HEK293 (cell line): ENCODE data around the gene CMTM8.

Experiments used
- CTCF ChIA-PET: fragments of 350-600 bp; formaldehyde crosslinking; extraction: SDS; loops from one replicate; lab custom pipeline; 2021; ENCODE audit warnings: antibody characterized with exemption; lab: Yijun Ruan, JAX
- POLR2A ChIA-PET: fragments of 300-600 bp; formaldehyde crosslinking; extraction: SDS; loops from one replicate; lab custom pipeline; 2020; ENCODE audit warnings: antibody characterized with exemption, inconsistent platforms; lab: Yijun Ruan, JAX
- H3K27ac ChIP-seq: fragments of 200-500 bp; sonication (Bioruptor generic); 2 replicates; pipeline ENCODE4 v1.5.1; 2014; ENCODE audit warnings: low read depth, low read length, control low read depth, inconsistent platforms; ENCODE audit errors: extremely low read depth
- H3K36me3 ChIP-seq, 2 experiments: fragments of 200-500 bp in 1 of 2; sonication (Bioruptor generic) in 1 of 2; 1 replicate in 1 of 2; 2 replicates in 1 of 2; pipeline ENCODE4 v1.5.1; 2014 to 2017; ENCODE audit warnings: inconsistent platforms in 2 of 2, low read length in 2 of 2; ENCODE audit not compliant: control insufficient read depth in 2 of 2, insufficient read depth in 1 of 2
- H3K4me1 ChIP-seq: fragments of 200-500 bp; sonication (Bioruptor generic); 2 replicates; pipeline ENCODE4 v1.5.1; 2014; ENCODE audit warnings: mild to moderate bottlenecking, low read length, inconsistent platforms; ENCODE audit not compliant: control insufficient read depth, insufficient read depth
- H3K4me3 ChIP-seq: 2 replicates; pipeline ENCODE4 v1.5.1; 2011; ENCODE audit warnings: low read depth, mild to moderate bottlenecking, control low read depth, low read length, moderate library complexity
- H3K9me3 ChIP-seq: fragments of 200-500 bp; sonication (Bioruptor generic); 2 replicates; pipeline ENCODE4 v1.5.1; 2014; ENCODE audit warnings: low read depth, low read length, inconsistent platforms; ENCODE audit not compliant: control insufficient read depth, insufficient read depth
- GLIS1 ChIP-seq: fragments of 450-650 bp; formaldehyde crosslinking; IDR thresholded peaks from 2 replicates; pipeline ENCODE4 v1.5.1; 2016; ENCODE audit warnings: missing biosample characterization, missing genetic modification characterization
- GLIS2 ChIP-seq: fragments of 450-650 bp; formaldehyde crosslinking; IDR thresholded peaks from 2 replicates; pipeline ENCODE4 v1.5.1; 2016; ENCODE audit warnings: missing biosample characterization, missing genetic modification characterization
- KLF16 ChIP-seq: fragments of 450-650 bp; formaldehyde crosslinking; IDR thresholded peaks from 2 replicates; pipeline ENCODE4 v1.5.1; 2017; ENCODE audit warnings: missing biosample characterization, missing genetic modification characterization
- KLF8 ChIP-seq: fragments of 450-650 bp; formaldehyde crosslinking; IDR thresholded peaks from 2 replicates; pipeline ENCODE4 v1.5.1; 2016; ENCODE audit warnings: missing biosample characterization, missing genetic modification characterization
- SCRT2 ChIP-seq: fragments of 450-650 bp; formaldehyde crosslinking; IDR thresholded peaks from 2 replicates; pipeline ENCODE4 v1.5.1; 2016; ENCODE audit warnings: missing biosample characterization, missing genetic modification characterization
- SETDB1 ChIP-seq: IDR thresholded peaks from one replicate; pipeline ENCODE4 v1.6.1; 2017; ENCODE audit warnings: mild to moderate bottlenecking, low read length, moderate library complexity, mixed read lengths; ENCODE audit not compliant: insufficient read length
- YY1 ChIP-seq: fragments of 450-650 bp; formaldehyde crosslinking; IDR thresholded peaks from 2 replicates; pipeline ENCODE4 v1.5.1; 2018; ENCODE audit warnings: missing biosample characterization, missing genetic modification characterization
- ZBTB21 ChIP-seq: fragments of 450-650 bp; formaldehyde crosslinking; IDR thresholded peaks from 2 replicates; pipeline ENCODE4 v1.5.1; 2017; ENCODE audit warnings: missing biosample characterization, missing genetic modification characterization
- ZNF10 ChIP-seq: fragments of 450-650 bp; formaldehyde crosslinking; IDR thresholded peaks from 2 replicates; pipeline ENCODE4 v1.5.1; 2017; ENCODE audit warnings: missing biosample characterization, missing genetic modification characterization
- ZNF132 ChIP-seq: fragments of 450-650 bp; formaldehyde crosslinking; IDR thresholded peaks from 2 replicates; pipeline ENCODE4 v1.5.1; 2017; ENCODE audit warnings: missing biosample characterization, missing genetic modification characterization, borderline replicate concordance
- ZNF214 ChIP-seq: fragments of 450-650 bp; formaldehyde crosslinking; IDR thresholded peaks from 2 replicates; pipeline ENCODE4 v1.5.1; 2017; ENCODE audit warnings: missing biosample characterization, mild to moderate bottlenecking, missing genetic modification characterization, borderline replicate concordance
- ZNF302 ChIP-seq: fragments of 450-650 bp; formaldehyde crosslinking; IDR thresholded peaks from 2 replicates; pipeline ENCODE4 v1.5.1; 2016; ENCODE audit warnings: missing biosample characterization, missing genetic modification characterization, low read depth
- ZNF324 ChIP-seq: fragments of 450-650 bp; formaldehyde crosslinking; IDR thresholded peaks from 2 replicates; pipeline ENCODE4 v1.5.1; 2016; ENCODE audit warnings: missing biosample characterization, missing genetic modification characterization
- ZNF394 ChIP-seq: fragments of 450-650 bp; formaldehyde crosslinking; IDR thresholded peaks from 2 replicates; pipeline ENCODE4 v1.5.1; 2016; ENCODE audit warnings: missing biosample characterization, missing genetic modification characterization, mild to moderate bottlenecking, moderate library complexity, borderline replicate concordance
- ZNF549 ChIP-seq: fragments of 450-650 bp; IDR thresholded peaks from 2 replicates; pipeline ENCODE4 v1.5.1; 2018; ENCODE audit warnings: missing biosample characterization, missing genetic modification characterization, mild to moderate bottlenecking, inconsistent platforms, moderate library complexity
- ZNF558 ChIP-seq: fragments of 450-650 bp; formaldehyde crosslinking; IDR thresholded peaks from 2 replicates; pipeline ENCODE4 v1.5.1; 2016; ENCODE audit warnings: missing biosample characterization, missing genetic modification characterization
- ZNF623 ChIP-seq: fragments of 450-650 bp; formaldehyde crosslinking; IDR thresholded peaks from 2 replicates; pipeline ENCODE4 v1.5.1; 2016; ENCODE audit warnings: missing biosample characterization, missing genetic modification characterization
- ZNF701 ChIP-seq: fragments of 450-650 bp; formaldehyde crosslinking; IDR thresholded peaks from 2 replicates; pipeline ENCODE4 v1.5.1; 2016; ENCODE audit warnings: missing biosample characterization, missing genetic modification characterization
- ZNF707 ChIP-seq: fragments of 450-650 bp; formaldehyde crosslinking; IDR thresholded peaks from 2 replicates; pipeline ENCODE4 v1.5.1; 2016; ENCODE audit warnings: missing biosample characterization, missing genetic modification characterization
- ZNF747 ChIP-seq: fragments of 450-650 bp; formaldehyde crosslinking; IDR thresholded peaks from 2 replicates; pipeline ENCODE4 v1.5.1; 2016; ENCODE audit warnings: missing biosample characterization, missing genetic modification characterization
- ZNF791 ChIP-seq: fragments of 450-650 bp; formaldehyde crosslinking; IDR thresholded peaks from 2 replicates; pipeline ENCODE4 v1.5.1; 2016; ENCODE audit warnings: missing biosample characterization, missing genetic modification characterization
- ZNF792 ChIP-seq: fragments of 450-650 bp; formaldehyde crosslinking; IDR thresholded peaks from 2 replicates; pipeline ENCODE4 v1.5.1; 2016; ENCODE audit warnings: missing biosample characterization, missing genetic modification characterization
- TF ChIP-seq, protein P1 (sequence below): fragments of 450-650 bp; formaldehyde crosslinking; IDR thresholded peaks from 2 replicates; pipeline ENCODE4 v1.5.1; 2016; ENCODE audit warnings: missing biosample characterization, missing genetic modification characterization
- TF ChIP-seq, protein P2 (sequence below): fragments of 450-650 bp; formaldehyde crosslinking; IDR thresholded peaks from 2 replicates; pipeline ENCODE4 v1.5.1; 2016; ENCODE audit warnings: missing biosample characterization, missing genetic modification characterization

CMTM8 gene

DNA sequence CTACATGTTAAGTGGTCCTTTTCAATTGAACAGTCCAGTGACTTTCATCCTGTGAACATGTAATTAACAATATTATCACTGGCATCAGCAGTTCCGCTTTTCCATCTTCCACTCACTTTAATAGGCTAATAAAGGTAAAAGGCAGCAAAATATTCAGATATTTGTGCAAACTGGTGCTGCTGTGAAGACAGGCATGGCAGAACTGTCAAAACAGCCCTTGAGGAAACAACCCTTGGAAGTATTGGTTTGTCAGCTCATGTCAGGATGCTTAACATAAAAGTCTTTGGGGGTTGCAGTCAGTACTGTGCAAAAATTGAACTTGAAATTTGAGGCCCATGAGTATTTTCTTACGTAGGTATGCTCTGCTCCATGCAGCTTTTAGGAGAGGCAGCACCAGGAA, 81.1 kb downstream of the CMTM8 start:
- ChIA-PET POLR2A (no interaction called here), CTCF (no interaction called here)
- H3K9me3 ChIP-seq, result no peaks in the 10 kb centered on the region
- H3K4me3 ChIP-seq, result no peak overlapping the region
- no peaks in the 10 kb centered on the region for H3K36me3 ChIP-seq
- peaks cover 9% of the 10 kb centered on the region for H3K4me1 ChIP-seq
- TF ChIP-seq ZNF549 (tag by site-specific recombination), result no peak
- no peak for TF ChIP-seq ZNF747 (tag by site-specific recombination)
- no peak for TF ChIP-seq GLIS2 (tag by site-specific recombination)
- TF ChIP-seq ZNF623 (tag by site-specific recombination), result no peak
- no peak for TF ChIP-seq KLF16 (tag by site-specific recombination)
- no peak for TF ChIP-seq ZNF324 (tag by site-specific recombination)
- TF ChIP-seq ZNF214 (tag by site-specific recombination), result no peak
- no peak for TF ChIP-seq ZNF791 (tag by site-specific recombination)
- TF ChIP-seq ZNF132 (tag by site-specific recombination), result no peak
- TF ChIP-seq ZNF792 (tag by site-specific recombination), result no peak
- TF ChIP-seq YY1 (tag by site-specific recombination), result no peak
- TF ChIP-seq GLIS1 (tag by site-specific recombination), result no peak
- no peak for TF ChIP-seq KLF8 (tag by site-specific recombination)
- no peak for TF ChIP-seq ZBTB21
- no peak for TF ChIP-seq ZNF394 (tag by site-specific recombination)
- no peak for TF ChIP-seq ZNF707
- TF ChIP-seq SCRT2 (tag by site-specific recombination), result no peak
- TF ChIP-seq ZNF302 (tag by site-specific recombination), result no peak
- H3K27ac ChIP-seq, result no peak overlapping the region

DNA sequence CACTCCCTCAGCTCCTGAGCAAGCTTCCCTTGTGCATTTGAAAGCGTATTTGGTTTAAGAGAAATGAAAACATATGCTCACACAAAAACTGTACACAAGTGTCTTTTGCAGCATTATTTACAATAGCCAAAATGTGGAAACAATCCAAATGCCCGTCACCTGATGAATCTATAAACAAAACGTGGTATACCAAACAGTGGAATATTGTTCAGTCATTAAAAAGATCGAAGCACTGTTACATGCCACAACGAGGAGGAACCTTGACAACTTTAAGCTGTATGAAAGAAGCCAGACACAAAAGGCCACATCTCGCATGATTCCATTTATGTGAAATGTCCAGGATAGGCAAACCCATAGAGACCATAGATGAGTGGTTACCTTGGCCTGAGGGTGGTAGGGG, 81.6 kb downstream of the CMTM8 start:
- TF ChIP-seq SETDB1 (no peak), ZNF558 (tag by site-specific recombination) (no peak), ZNF701 (tag by site-specific recombination) (no peak), KLF8 (tag by site-specific recombination) (no peak), ZNF10 (tag by site-specific recombination) (peak; percentile 90)
- TF ChIP-seq, protein P1, sequence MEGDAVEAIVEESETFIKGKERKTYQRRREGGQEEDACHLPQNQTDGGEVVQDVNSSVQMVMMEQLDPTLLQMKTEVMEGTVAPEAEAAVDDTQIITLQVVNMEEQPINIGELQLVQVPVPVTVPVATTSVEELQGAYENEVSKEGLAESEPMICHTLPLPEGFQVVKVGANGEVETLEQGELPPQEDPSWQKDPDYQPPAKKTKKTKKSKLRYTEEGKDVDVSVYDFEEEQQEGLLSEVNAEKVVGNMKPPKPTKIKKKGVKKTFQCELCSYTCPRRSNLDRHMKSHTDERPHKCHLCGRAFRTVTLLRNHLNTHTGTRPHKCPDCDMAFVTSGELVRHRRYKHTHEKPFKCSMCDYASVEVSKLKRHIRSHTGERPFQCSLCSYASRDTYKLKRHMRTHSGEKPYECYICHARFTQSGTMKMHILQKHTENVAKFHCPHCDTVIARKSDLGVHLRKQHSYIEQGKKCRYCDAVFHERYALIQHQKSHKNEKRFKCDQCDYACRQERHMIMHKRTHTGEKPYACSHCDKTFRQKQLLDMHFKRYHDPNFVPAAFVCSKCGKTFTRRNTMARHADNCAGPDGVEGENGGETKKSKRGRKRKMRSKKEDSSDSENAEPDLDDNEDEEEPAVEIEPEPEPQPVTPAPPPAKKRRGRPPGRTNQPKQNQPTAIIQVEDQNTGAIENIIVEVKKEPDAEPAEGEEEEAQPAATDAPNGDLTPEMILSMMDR (tag by site-specific recombination), result no peak
- TF ChIP-seq, protein P2, sequence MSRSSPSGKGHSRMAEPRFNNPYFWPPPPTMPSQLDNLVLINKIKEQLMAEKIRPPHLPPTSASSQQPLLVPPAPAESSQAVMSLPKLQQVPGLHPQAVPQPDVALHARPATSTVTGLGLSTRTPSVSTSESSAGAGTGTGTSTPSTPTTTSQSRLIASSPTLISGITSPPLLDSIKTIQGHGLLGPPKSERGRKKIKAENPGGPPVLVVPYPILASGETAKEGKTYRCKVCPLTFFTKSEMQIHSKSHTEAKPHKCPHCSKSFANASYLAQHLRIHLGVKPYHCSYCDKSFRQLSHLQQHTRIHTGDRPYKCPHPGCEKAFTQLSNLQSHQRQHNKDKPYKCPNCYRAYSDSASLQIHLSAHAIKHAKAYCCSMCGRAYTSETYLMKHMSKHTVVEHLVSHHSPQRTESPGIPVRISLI (tag by site-specific recombination), result no peak
- peaks cover 9% of the 10 kb centered on the region for H3K4me1 ChIP-seq
- H3K36me3 ChIP-seq, result no peaks in the 10 kb centered on the region
- no peak overlapping the region for H3K4me3 ChIP-seq
- POLR2A ChIA-PET, result no interaction called here
- H3K27ac ChIP-seq, result no peak overlapping the region
- no peaks in the 10 kb centered on the region for H3K9me3 ChIP-seq
- CTCF ChIA-PET, result no interaction called here
